HG03135 (cell line): Measurements from ENCODE around the gene GPAT2.
"Not testable (repeated sequence)": the region's sequence is repeated elsewhere in the genome, so short reads cannot be mapped to it uniquely, and the experiment has no call there.

ENCODE experiments used
- ATAC-seq: cut with Tn5 transposase; IDR thresholded peaks from one replicate; pipeline ENCODE4 v1.9.1; 2021; ENCODE audit warnings: mild to moderate bottlenecking, moderate library complexity; ENCODE audit not compliant: unreplicated experiment

Gene GPAT2

GRCh38 chr2:96034792-96035191 is at the start of gene GPAT2:
GPAT2 (minus strand) TSS chr2:96034916; CDS start chr2:96032359, 2,557 bp downstream.
- not testable (repeated sequence) for ATAC-seq

- no peak for ATAC-seq
These were observed 49.5 kb upstream of the GPAT2 start for GRCh38 chr2:96083989-96084857.

DNA sequence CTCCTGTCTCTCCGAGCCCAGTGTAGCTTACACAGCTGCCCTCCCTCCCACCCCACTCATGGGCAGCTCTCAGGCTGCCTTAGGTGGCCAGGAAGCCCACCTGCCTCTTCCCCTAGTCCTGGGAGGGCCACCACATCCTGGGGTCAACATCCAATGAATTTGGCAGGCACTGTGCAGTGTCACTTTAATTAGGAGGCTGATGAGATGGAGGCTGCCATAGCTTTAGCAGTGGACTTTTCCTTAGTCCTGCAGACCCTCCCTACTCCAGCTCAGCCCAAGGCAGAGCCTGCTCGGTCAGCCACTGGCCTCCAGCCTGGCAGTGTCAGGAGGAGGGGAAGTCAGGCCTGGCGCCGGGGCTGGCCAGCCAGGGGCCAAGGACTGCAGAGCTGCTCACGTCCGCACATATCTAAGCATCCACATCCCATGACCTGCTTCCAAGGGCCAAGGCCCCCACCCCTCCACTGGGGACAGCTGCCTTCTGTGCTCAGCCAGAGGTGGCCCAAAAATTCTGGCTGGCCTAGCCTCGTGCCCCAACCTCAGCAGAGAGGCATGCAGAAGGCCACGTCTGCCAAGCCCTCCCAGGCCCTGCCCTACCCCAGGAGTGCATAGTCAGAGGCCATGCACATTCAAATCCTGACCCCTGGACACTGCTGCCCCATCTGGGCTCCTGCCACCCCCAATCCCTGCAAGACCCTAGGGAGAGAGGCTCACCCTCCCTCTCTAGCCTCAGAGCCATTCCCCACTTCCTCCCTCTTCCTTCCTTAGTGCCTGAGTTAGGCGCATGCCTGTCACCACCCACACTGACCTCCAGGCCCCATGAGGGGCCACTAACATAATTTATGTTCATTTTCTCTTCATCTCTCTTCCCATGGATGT is 48.6 kb upstream of the GPAT2 start:
- no peak for ATAC-seq

- no peak for ATAC-seq
These were observed 47.7 kb upstream of the GPAT2 start for GRCh38 chr2:96082211-96083063.

DNA sequence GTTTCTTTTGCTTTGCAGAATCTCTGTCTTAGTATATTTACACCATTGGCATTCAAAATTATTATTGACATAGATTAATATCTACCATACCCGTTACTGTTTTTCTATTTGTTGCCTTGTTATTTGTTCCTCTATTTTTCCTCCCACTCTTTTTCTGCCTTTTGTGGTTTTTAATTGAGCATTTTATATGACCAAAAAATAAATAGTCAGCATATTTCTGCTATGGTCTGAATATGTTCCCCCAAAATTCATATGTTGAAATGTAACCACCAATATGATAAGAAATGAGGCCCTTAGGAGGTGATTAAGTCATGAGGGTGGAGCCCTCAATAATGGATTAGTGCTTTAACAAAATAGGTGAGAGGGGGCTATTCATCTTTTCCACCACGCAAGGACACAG is 46.3 kb upstream of the GPAT2 start:
- no peak for ATAC-seq

DNA sequence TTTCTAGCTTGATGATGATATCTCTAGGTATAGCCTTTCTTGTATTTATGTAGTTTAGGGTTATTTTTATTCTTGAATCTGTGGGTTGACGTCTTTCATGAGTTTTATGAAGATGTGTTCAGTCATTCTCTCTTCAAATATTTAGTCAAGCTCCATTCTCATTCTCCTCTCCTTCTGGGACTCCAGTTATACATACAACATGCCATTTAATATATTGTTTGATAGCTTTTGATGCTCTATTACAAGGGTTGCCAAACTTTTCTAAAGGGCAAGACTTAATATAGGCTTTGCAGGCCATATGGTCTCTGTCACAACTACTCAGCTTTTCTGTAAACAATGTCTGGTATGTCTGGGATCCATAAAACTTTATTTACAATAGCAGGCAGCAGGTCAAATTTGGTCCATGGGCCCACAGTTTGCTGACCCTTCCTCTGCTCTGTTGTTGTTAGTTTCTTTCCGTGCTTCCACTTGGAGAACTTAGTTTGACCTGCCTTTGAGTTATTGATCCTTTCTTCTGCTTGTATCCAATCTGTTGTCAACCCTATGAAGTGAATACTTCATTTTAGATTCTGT is 40.6 kb upstream of the GPAT2 start:
- ATAC-seq = no peak

DNA sequence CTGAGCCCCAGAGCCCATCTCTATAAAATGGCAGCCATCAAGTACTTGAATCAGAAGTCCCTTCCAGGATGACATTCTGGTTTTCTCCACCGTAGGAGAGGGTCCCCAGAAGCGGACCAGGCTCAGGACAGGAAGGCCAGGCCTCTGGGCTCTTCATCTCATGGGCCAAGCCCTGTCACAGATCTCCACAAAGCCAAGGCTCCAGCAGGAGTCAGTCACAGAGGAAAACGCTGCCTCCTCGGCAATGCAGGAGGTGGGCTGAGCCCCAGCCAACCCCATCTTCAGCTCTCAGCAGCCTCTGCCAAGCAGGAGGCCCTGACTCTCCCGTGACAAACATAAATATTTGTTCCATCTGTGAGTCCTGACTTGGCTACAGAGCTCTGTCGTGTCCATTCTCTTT is 39.4 kb upstream of the GPAT2 start:
- no peak for ATAC-seq

GRCh38 chr2:96073170-96073775 is 38.6 kb upstream of the GPAT2 start:
- no peak for ATAC-seq

DNA sequence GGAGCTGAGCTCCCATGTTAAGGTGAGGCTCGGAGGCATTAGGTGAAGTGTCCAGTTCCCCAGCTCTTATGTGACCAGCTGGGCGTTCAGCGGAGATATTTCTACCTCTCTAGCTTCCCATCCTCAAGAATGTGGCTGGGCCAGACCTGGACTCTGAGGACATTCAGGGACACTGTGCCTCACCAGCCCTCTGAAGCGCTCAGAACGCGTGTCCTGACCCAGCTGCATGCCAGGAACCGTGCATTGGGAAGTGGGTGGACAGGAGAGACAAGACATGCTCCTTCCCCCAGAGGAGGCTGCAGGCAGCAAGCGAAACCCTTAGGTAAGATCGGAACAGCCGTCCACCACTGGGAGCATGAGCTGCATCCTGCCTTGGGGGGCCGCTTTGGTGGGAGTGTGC is 38.0 kb upstream of the GPAT2 start:
- no peak for ATAC-seq

- not testable (repeated sequence) for ATAC-seq
These were observed 37.3 kb upstream of the GPAT2 start for GRCh38 chr2:96071977-96072491.

GRCh38 chr2:96071087-96071976 is 36.6 kb upstream of the GPAT2 start:
- not testable (repeated sequence) for ATAC-seq

- not testable (repeated sequence) for ATAC-seq
These were observed 35.6 kb upstream of the GPAT2 start for GRCh38 chr2:96070351-96070750.

- not testable (repeated sequence) for ATAC-seq
These were observed 35.2 kb upstream of the GPAT2 start for GRCh38 chr2:96069878-96070277.

GRCh38 chr2:96067902-96068581 is 33.3 kb upstream of the GPAT2 start:
- not testable (repeated sequence) for ATAC-seq

DNA sequence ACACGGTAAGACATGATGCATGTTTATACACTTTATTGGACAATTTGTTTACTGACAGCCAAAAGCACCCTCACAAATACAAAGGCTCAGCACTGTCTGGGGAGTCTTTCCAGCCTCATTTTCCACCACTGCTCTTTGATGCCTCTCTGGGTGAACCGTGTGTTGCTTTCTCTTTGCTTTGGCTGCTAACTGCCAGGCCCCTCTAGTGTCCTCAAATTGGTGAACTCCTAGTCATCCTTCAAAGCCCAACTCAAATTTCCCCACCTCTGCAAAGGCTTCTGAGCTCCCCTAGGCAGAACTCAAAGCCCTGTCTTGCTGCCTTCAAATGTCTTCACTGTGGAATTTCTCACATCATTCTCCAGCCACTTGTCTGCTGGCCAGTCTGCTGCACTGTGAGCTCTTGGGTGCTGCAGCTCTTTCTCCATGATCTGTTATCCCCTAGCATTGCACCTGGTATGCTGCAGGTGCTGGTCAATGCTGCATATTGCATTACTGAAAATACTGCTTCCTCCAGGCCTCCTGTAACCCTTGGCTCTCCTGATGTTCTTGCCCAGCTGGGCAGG is 32.5 kb upstream of the GPAT2 start:
- ATAC-seq = not testable (repeated sequence)

- ATAC-seq = not testable (repeated sequence)
These were observed 31.8 kb upstream of the GPAT2 start for GRCh38 chr2:96066511-96066910.

DNA sequence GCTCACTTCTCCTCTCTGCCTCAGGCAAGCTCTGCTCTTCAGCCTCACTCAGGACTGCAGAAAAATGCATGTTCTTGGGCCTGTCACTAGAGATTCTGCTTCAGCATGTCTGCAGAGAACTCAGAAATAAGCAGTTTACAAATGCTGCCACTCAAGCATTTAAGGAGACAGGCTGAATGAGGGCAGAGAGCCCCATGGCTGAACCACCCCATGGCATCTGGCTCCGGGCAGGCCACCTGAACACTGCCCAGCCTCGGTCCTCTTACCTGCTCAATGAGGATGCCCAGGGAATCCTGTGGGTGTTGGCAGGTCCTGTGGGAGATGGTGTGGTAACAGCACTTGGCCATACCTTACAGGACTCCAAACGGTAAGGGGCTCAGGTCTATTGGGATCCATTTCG is 31.2 kb upstream of the GPAT2 start:
- ATAC-seq = not testable (repeated sequence)

- ATAC-seq = no peak
These were observed 30.7 kb upstream of the GPAT2 start for GRCh38 chr2:96065381-96065930.
